ENCODE results near the gene GOLGA6B.

GRCh38 chr15:72685301-72685924, 30.9 kb downstream of the GOLGA6B start:
- TF ChIP-seq, protein P1, sequence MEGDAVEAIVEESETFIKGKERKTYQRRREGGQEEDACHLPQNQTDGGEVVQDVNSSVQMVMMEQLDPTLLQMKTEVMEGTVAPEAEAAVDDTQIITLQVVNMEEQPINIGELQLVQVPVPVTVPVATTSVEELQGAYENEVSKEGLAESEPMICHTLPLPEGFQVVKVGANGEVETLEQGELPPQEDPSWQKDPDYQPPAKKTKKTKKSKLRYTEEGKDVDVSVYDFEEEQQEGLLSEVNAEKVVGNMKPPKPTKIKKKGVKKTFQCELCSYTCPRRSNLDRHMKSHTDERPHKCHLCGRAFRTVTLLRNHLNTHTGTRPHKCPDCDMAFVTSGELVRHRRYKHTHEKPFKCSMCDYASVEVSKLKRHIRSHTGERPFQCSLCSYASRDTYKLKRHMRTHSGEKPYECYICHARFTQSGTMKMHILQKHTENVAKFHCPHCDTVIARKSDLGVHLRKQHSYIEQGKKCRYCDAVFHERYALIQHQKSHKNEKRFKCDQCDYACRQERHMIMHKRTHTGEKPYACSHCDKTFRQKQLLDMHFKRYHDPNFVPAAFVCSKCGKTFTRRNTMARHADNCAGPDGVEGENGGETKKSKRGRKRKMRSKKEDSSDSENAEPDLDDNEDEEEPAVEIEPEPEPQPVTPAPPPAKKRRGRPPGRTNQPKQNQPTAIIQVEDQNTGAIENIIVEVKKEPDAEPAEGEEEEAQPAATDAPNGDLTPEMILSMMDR (conservative IDR thresholded peaks at IDR 0.05) = no peak; the same call in 1 of the 2 replicates
- no peak for TF ChIP-seq EZH2 (IDR thresholded peaks at IDR 0.05; ENCODE audit: low read depth)

All from PC-9 (cell line).